Measurements from ENCODE around the gene IFI16.
"Not testable (repeated sequence)": the region's sequence is repeated elsewhere in the genome, so short reads cannot be mapped to it uniquely, and the experiment has no call there.

The IFI16 gene

GRCh38 chr1:159092036-159092760 is 82.5 kb downstream of the IFI16 start:
- DNase-seq (ENCODE audit: low spot score) = no peak

GRCh38 chr1:159098596-159098995 is 88.9 kb downstream of the IFI16 start:
- DNase-seq (ENCODE audit: low spot score) = no peak

DNA sequence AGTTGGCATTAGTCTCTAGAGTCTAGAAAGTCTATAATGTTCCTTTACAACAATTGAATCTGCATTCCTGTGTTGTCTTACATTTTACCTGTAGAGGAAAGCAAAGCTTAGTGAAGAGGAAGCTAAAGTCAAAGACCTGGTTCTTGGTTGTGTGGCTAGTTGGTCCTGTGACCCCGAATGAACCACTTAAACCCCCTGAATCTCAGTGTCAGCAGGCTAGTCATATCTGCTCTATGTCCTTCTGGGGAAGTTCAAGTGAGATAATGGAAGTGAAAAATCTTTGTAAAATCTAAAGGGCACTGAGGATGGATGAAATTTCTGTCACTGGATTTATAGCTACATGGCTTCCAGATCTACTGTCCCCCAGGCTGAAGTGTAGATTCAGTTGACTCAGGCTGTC is 90.9 kb downstream of the IFI16 start:
- no peak for DNase-seq (ENCODE audit: low spot score)

GRCh38 chr1:159103021-159103420 is 93.3 kb downstream of the IFI16 start:
- not testable (repeated sequence) for DNase-seq (ENCODE audit: low spot score)

Data from SK-N-DZ (cell line).